Stromal cell of bone marrow (primary cell): ENCODE measurements around the gene TPCN2.

Source experiments
- DNase-seq: peaks from one replicate; pipeline ENCODE4 v3.0.0-alpha.2; 2012; ENCODE audit warnings: low read depth

Gene TPCN2

DNA sequence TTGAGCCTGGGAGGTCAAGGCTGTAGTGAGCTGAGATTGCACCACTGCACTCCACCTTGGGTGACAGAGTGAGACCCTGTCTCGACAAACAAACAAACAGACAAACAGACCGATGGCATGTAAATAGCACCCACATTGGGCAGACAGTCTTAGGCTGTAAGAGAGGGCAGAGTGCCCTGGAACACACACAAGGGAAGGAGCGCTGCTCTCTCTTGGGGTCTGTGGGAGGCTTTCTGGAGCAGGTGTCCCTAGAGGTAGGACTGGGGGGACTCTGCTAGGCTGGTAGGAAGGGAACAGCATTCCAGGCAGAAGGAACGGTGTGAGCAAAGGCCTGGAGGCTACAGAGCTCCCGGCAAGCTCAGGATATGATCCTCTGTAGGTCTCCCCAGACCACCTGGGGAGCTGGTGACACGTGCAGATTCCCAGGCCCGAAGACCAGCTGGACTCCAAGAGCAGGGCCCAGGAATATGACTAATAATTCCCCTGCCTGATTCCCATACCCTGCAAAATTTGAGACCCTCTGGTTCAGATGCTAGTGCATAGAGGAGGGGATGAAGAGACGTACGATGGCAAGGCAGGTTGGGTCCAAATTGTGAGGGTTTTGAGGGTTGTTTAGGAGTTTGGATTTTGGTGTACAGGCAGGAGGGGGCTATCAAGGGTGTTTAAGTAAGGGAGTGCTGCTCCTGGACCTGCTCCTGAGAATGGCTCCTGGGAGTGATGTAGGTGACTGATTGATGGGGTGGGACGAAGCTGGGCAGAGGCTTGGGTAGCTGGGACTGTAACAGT lies 118.6 kb downstream of the TPCN2 start:
- DNase-seq: no peak

- DNase-seq: no peak
Observed at GRCh38 chr11:69167916-69168691, 119.4 kb downstream of the TPCN2 start.

GRCh38 chr11:69169479-69169878 lies 120.7 kb downstream of the TPCN2 start:
- no peak for DNase-seq

DNA sequence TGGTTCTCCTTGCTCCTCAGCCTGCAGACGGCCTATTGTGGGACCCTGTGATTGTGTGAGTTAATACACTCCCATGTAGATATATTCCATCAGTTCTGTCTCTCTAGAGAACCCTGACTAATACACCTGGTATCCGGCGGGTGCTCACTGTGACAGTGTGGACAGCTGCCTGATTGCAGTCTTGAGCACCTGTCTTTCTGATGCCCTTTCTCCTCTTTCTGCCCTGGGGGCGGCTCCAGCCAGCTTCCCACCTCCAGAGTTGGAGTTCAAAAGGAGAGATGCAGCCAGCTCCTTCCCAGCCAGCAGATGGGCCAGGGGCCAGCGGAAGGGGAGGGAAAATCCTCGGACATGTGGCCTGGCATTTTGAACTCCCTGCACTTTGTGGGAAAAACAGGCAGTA lies 122.0 kb downstream of the TPCN2 start:
- DNase-seq: no peak

GRCh38 chr11:69171476-69172240 lies 122.9 kb downstream of the TPCN2 start:
- DNase-seq: no peak

DNA sequence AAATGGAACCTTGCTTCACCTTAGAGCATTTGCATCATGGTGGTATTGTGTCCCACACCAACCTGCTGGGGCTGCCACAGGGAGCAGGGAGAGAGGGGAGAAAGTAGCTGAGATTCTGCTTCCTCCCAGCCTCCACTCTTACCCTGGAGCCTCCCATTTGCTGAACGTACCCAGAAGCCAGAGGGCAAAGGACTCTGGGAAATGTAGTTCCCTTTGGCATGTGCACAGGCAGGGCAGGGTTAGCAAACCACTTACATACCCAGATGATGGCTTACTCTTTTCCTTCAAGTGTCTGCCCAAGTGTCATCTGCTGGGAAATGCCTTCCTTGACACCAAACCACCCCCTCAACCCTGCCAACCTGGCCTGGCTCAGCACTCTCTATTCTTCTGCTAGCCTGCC lies 123.9 kb downstream of the TPCN2 start:
- DNase-seq: no peak

- no peak for DNase-seq
Observed at GRCh38 chr11:69173331-69173730, 124.6 kb downstream of the TPCN2 start.

GRCh38 chr11:69173925-69174581 lies 125.3 kb downstream of the TPCN2 start:
- no peak for DNase-seq

DNA sequence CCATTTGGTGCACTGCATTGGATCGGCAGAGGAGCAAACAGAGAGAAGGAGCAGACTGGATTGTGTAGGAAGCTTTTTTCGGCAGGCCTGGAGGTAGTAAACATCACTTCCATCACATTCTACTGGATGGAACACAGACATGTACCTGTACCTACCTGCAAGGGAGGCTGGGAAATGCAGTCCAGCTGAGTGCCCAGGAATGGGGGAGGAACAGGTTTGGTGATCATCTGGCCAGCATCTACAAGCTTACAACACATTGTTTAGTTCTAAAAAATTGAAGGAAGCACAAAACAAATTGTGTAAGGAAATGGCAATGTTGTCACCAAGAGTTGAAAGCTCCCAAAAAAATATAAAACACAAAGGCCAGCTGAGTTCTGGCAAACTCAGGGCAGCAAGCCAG lies 126.1 kb downstream of the TPCN2 start:
- no peak for DNase-seq

- DNase-seq: no peak
Observed at GRCh38 chr11:69178819-69179482, 130.2 kb downstream of the TPCN2 start.

- no peak for DNase-seq
Observed at GRCh38 chr11:69180226-69180625, 131.5 kb downstream of the TPCN2 start.

- DNase-seq: no peak
Observed at GRCh38 chr11:69180726-69181125, 132.0 kb downstream of the TPCN2 start.

DNA sequence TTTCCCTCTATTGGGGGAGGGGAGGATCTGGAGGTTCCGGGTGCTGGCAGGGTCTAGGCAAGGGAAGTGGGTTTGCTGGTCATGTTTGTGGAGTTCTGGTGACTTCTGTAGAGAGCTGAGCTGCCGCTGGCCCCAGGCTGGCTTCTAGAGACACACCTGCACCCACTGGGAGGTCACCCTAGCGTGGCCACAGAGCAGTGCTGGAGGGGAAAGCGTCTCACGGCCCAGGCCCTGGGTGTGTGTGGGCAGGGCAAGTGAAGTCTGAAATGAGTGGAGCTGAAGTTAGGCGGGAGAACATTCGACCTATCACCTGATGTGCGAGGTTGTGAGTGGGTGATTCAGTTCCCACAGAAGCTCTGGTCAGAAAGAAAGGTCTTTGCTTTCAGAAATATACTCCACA lies 134.9 kb downstream of the TPCN2 start:
- no peak for DNase-seq
